Endothelial cell of umbilical vein (primary cell): Measurements from ENCODE around the gene TBC1D16. TPM values are rescaled to one million over a fixed set of nuclear protein-coding genes. Genes with fewer than 3 reads are reported as not detected.
"Not testable (repeated sequence)": the region's sequence is repeated elsewhere in the genome, so short reads cannot be mapped to it uniquely, and the experiment has no call there.

ENCODE experiments used
- BruUV-seq: library from RNA; stranded (reverse); fragments of 400-500 nt; replicated peaks from 2 replicates; lab custom pipeline; 2021; lab: Mats Ljungman, UMichigan
- CTCF ChIA-PET: fragments of 300-600, 350-600 bp; sonication (Branson Sonifier 250); formaldehyde crosslinking; loops from one replicate; lab custom pipeline; 2021; ENCODE audit warnings: antibody characterized with exemption, inconsistent platforms; lab: Charles Lee
- POLR2A ChIA-PET: fragments of 300-600, 350-600 bp; sonication (Branson Sonifier 250); formaldehyde crosslinking; loops from one replicate; lab custom pipeline; 2021; ENCODE audit warnings: antibody characterized with exemption, inconsistent platforms; lab: Charles Lee
- DNase-seq: peaks from one replicate; pipeline ENCODE4 v3.0.0-alpha.2; 2011; ENCODE audit warnings: low read depth, low spot score
- FAIRE-seq: peaks from 2 replicates; lab custom pipeline; 2011; peaks lifted over from hg19 to GRCh38; lab: Jason Lieb, UNC
- H2AFZ ChIP-seq: 2 replicates; pipeline ENCODE4 v1.6.0; 2012; ENCODE audit warnings: low read depth, low read length, control low read depth, inconsistent platforms
- H3K27ac ChIP-seq: 2 replicates; pipeline ENCODE4 v1.5.1; 2011; ENCODE audit warnings: low read depth, mild to moderate bottlenecking, control low read depth, low read length, moderate library complexity; ENCODE audit not compliant: insufficient read depth
- H3K27me3 ChIP-seq, 2 experiments: 2 replicates each; pipeline versions ENCODE4 v1.6.0 to v1.6.1; 2011; ENCODE audit warnings: low read length in 2 of 2, mixed read lengths in 1 of 2; ENCODE audit not compliant: control insufficient read depth in 2 of 2, insufficient read depth in 2 of 2
- H3K36me3 ChIP-seq, 2 experiments: 2 replicates in 1 of 2; 3 replicates in 1 of 2; pipeline ENCODE4 v1.5.1; 2011; ENCODE audit warnings: low read length in 2 of 2, mild to moderate bottlenecking in 1 of 2, moderate library complexity in 1 of 2; ENCODE audit not compliant: control insufficient read depth in 2 of 2, insufficient read depth in 2 of 2; ENCODE audit errors: extremely low read depth in 1 of 2
- H3K4me1 ChIP-seq: 3 replicates; pipeline ENCODE4 v1.5.1; 2011; ENCODE audit warnings: mild to moderate bottlenecking, low read length; ENCODE audit not compliant: control insufficient read depth, insufficient read depth; ENCODE audit errors: extremely low read depth
- H3K4me2 ChIP-seq: 2 replicates; pipeline ENCODE4 v1.6.1; 2011; ENCODE audit warnings: low read length, control low read depth, mixed read lengths; ENCODE audit not compliant: insufficient read depth
- H3K4me3 ChIP-seq, 3 experiments: fragments of 200-600 bp in 1 of 3; sonication (generic), shearing (Covaris generic) in 1 of 3; replicated peaks in 1 of 3; 2 replicates each; pipeline ENCODE4 v1.5.1; 2011 to 2016; ENCODE audit warnings: control low read depth in 3 of 3, low read length in 3 of 3, mild to moderate bottlenecking in 2 of 3, inconsistent platforms in 1 of 3, low read depth in 1 of 3, moderate library complexity in 1 of 3; ENCODE audit not compliant: insufficient read depth in 1 of 3
- H3K79me2 ChIP-seq: 2 replicates; pipeline ENCODE4 v1.6.0; 2012; ENCODE audit warnings: low read length, inconsistent platforms; ENCODE audit not compliant: control insufficient read depth, insufficient read depth
- H3K9ac ChIP-seq: replicated peaks from 2 replicates; pipeline ENCODE3; 2011; ENCODE audit warnings: low read length, control low read depth; ENCODE audit not compliant: insufficient read depth; ENCODE audit errors: extremely low read depth
- H3K9me1 ChIP-seq: replicated peaks from 3 replicates; pipeline ENCODE4 v1.6.0; 2011; ENCODE audit warnings: mild to moderate bottlenecking, low read length; ENCODE audit not compliant: control insufficient read depth, insufficient read depth; ENCODE audit errors: extremely low read depth
- H3K9me3 ChIP-seq: replicated peaks from 2 replicates; pipeline ENCODE4 v1.5.1; 2012; ENCODE audit warnings: low read length, inconsistent platforms; ENCODE audit not compliant: control insufficient read depth, insufficient read depth
- H4K20me1 ChIP-seq: replicated peaks from 2 replicates; pipeline ENCODE3; 2011; ENCODE audit warnings: mild to moderate bottlenecking, low read length; ENCODE audit not compliant: control insufficient read depth, insufficient read depth; ENCODE audit errors: extremely low read depth
- CTCF ChIP-seq, 2 donors: IDR thresholded peaks; 1 replicate in 1 of 2; 2 replicates in 1 of 2; pipeline ENCODE4 v1.5.1; 2011; ENCODE audit warnings: low read length in 2 of 2, mild to moderate bottlenecking in 2 of 2, moderate library complexity in 2 of 2, control low read depth in 1 of 2, inconsistent platforms in 1 of 2, low read depth in 1 of 2; ENCODE audit not compliant: insufficient read depth in 1 of 2; ENCODE audit errors: extremely low read depth in 1 of 2
- EZH2 ChIP-seq: IDR thresholded peaks from 2 replicates; pipeline ENCODE4 v1.6.1; 2012; ENCODE audit warnings: borderline replicate concordance, low read depth, mild to moderate bottlenecking, moderate library complexity, low read length, inconsistent platforms; ENCODE audit not compliant: severe bottlenecking
- FOS ChIP-seq: IDR thresholded peaks from 2 replicates; pipeline ENCODE4 v1.6.1; 2011; ENCODE audit warnings: mild to moderate bottlenecking, low read length, moderate library complexity, borderline replicate concordance; ENCODE audit not compliant: insufficient read depth
- GATA2 ChIP-seq: IDR thresholded peaks from 2 replicates; pipeline ENCODE4 v1.7.0; 2011; ENCODE audit warnings: low read depth, mild to moderate bottlenecking, moderate library complexity, mixed read lengths, low read length; ENCODE audit not compliant: insufficient read length, insufficient read depth
- JUN ChIP-seq: IDR thresholded peaks from 2 replicates; pipeline ENCODE4 v1.6.1; 2011; ENCODE audit warnings: borderline replicate concordance, low read depth; ENCODE audit not compliant: insufficient read length, insufficient read depth
- MAX ChIP-seq: IDR thresholded peaks from 2 replicates; pipeline ENCODE4 v1.6.1; 2011; ENCODE audit not compliant: insufficient read depth, insufficient read length
- MYC ChIP-seq: IDR thresholded peaks from one replicate; pipeline ENCODE4 v1.6.1; 2011; ENCODE audit warnings: mild to moderate bottlenecking, low read depth, low read length
- POLR2A ChIP-seq: IDR thresholded peaks from 2 replicates; pipeline ENCODE4 v1.6.1; 2012; ENCODE audit warnings: low read depth, mild to moderate bottlenecking, control low read depth, low read length
- POLR2AphosphoS5 ChIP-seq: IDR thresholded peaks from 2 replicates; pipeline ENCODE4 v1.6.1; 2012; ENCODE audit warnings: low read depth, mild to moderate bottlenecking, control low read depth, low read length, moderate library complexity; ENCODE audit not compliant: insufficient read depth
- dilution Hi-C: fragments of 300-500 bp; cut with MboI; formaldehyde crosslinking; loops from one replicate; pipeline ENCODE4 v1.15.0; 2019; ENCODE audit warnings: low sequenced_read_pairs; ENCODE audit not compliant: extremely low pct_ligation_motif_present
- intact Hi-C: fragments of 100-400 bp; cut with micrococcal nuclease; formaldehyde crosslinking; loops from one replicate; pipeline ENCODE4 v1.10.0; 2022
- polyA plus RNA-seq, 4 experiments: library from polyadenylated mRNA; depleted of rRNA in 3 of 4; stranded (reverse) in 3 of 4; unstranded in 1 of 4; fragments of >200 nt; gene quantifications; 2 replicates each; pipeline versions ENCODE4 v1.2.1 to v1.2.3, GENCODE V29; 2011 to 2012; ENCODE audit warnings: missing spikeins in 1 of 4
- total RNA-seq: library from RNA; stranded (reverse); gene quantifications from 2 replicates; pipeline ENCODE4 v1.2.3, GENCODE V29; 2021

TBC1D16 gene
- total and polyA plus RNA-seq, 2 donors (not counting 3 experiments of a cell fraction or from before 2014, with no cell fraction given): 12.9 to 48.6 TPM

- DNase-seq (no peak), FAIRE-seq (no peak)
- ChIA-PET POLR2A (no interaction called here), CTCF (interaction anchor here (1.7 kb wide), 1 partner anchor 215 kb away, joined by 4 read pairs; no protein-coding TSS in a partner anchor)
- H3K27me3 ChIP-seq: no peaks in the 10 kb centered on the region
- peaks cover 9% of the 10 kb centered on the region for H3K4me1 ChIP-seq
- no peak overlapping the region for H3K4me3 ChIP-seq
- no peaks in the 10 kb centered on the region for H3K36me3 ChIP-seq
- no peak overlapping the region for H3K4me2 ChIP-seq
- H3K9ac ChIP-seq: no peak overlapping the region
- H2AFZ ChIP-seq: no peak overlapping the region
- TF ChIP-seq POLR2A: no peak
- no peak for TF ChIP-seq EZH2
- no peak for TF ChIP-seq CTCF (IDR thresholded peaks at IDR 0.05; ENCODE audit: extremely low read depth in 1 of 2, insufficient read depth in 1 of 2, low read depth in 1 of 2, low read length in 2 of 2)
- no peak for TF ChIP-seq MYC
- TF ChIP-seq FOS: no peak
- no peak for TF ChIP-seq MAX
- no peak for TF ChIP-seq POLR2AphosphoS5
- TF ChIP-seq GATA2: no peak
- TF ChIP-seq JUN: no peak
- H3K9me1 ChIP-seq: no peaks in the 10 kb centered on the region
- dilution Hi-C loops: no loop called here
- H3K27ac ChIP-seq: no peak overlapping the region
- BruUV-seq: no TSS peak
- no peaks in the 10 kb centered on the region for H3K9me3 ChIP-seq
- peaks cover 5% of the 10 kb centered on the region for H3K79me2 ChIP-seq
- no peaks in the 10 kb centered on the region for H4K20me1 ChIP-seq
- intact Hi-C loops: no loop called here
Measured at GRCh38 chr17:79956853-79957252, 78.8 kb downstream of the TBC1D16 start.

- CTCF ChIA-PET: interaction anchor here (1.0 to 1.7 kb wide), 2 partner anchors 19 to 215 kb away, joined by 4 read pairs; no protein-coding TSS in a partner anchor
- H3K4me3 ChIP-seq, H3K9me3 ChIP-seq, H3K9me1 ChIP-seq, H3K4me2 ChIP-seq, H3K79me2 ChIP-seq, H3K27ac ChIP-seq, intact Hi-C loops, DNase-seq, H3K27me3 ChIP-seq, dilution Hi-C loops, POLR2A ChIA-PET, H2AFZ ChIP-seq, H3K36me3 ChIP-seq, H3K4me1 ChIP-seq, FAIRE-seq, BruUV-seq, H4K20me1 ChIP-seq, H3K9ac ChIP-seq: not testable (repeated sequence)
Measured at GRCh38 chr17:79956441-79956735, 79.3 kb downstream of the TBC1D16 start.
